Measurements from ENCODE around the gene SLC6A16. TPM values are rescaled to one million over a fixed set of nuclear protein-coding genes. Genes with fewer than 3 reads are reported as not detected.
A peak's percentile ranks its signal among the peaks of the same experiment; 100 is the strongest.
"Not testable (repeated sequence)": the region's sequence is repeated elsewhere in the genome, so short reads cannot be mapped to it uniquely, and the experiment has no call there.

The SLC6A16 gene
- 1 to 10 TPM; 1.0 to 1.3 TPM for total RNA-seq

DNA sequence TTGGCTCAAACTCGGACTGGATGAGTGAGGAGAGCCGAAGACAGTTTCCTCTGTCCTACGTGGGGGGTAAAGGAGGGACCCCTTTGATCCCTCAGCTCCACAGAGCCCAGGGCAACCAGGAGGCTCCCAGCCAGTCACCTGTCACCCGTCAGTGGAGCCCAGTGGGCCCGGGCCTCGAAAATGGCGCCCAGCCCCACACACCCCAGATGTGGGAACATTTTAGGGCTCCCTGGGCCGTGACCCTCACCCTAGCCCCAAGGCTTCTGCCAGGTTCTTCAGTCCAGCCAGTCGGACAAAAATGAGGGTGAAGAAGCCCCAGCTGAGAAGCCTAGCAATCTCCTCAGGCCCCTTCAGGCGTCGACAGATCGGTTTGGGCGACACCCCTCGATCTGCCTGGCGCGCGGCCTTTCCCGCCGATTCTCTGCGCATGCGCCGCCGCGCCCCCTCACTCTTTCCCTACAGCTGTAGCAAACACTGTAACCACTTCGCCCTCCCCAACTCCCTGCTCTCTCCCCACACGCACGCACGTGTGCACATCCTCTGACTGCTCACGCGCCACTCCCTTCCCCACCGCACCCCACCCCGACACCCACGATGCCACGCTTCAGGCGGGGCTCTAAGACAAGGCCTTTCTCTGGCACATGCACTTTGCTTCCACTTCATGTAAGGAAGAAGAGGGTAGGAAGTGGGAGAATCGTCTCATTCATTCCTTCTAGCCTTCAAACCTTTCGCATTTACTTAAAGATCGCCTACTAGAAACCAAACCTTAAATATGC lies at the start of gene SLC6A16:
Gene SLC6A16, minus strand, starts transcription at position 391 of the 776 bp plus-strand sequence. CDS start 13,844 bp downstream, outside the sequence.
- no peaks in the 10 kb centered on the region for H3K9me3 Mint-ChIP-seq
- ChIA-PET POLR2A (no interaction called here), CTCF (interaction anchor here (7.5 kb wide), 1 partner anchor 24 kb away, joined by 40 read pairs; no protein-coding TSS in a partner anchor)

DNA sequence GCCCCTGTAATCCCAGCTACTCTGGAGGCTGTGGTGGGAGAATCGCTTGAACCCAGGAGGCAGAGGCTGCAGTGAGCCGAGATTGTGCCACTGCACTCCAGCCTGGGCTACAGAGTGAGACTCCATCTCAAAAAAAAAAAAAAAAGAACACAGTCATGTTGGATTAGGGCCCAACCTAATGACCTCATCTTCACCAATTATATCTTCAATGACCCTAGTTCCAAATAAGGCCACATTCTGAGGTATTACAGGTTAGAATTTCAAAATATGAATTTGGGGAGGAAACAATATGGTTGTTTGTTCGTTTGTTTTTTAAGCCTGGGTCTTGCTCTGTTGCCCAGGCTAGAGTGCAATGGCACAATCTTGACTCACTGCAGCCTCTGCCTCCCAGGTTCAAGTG lies 48.2 kb upstream of the SLC6A16 start:
- POLR2A ChIA-PET; H3K4me3 Mint-ChIP-seq; intact Hi-C loops (cut with micrococcal nuclease); H3K36me3 Mint-ChIP-seq; CTCF ChIA-PET; H3K4me1 Mint-ChIP-seq (ENCODE audit: low read depth); H3K27me3 Mint-ChIP-seq; DNase-seq; H3K27ac Mint-ChIP-seq: not testable (repeated sequence)
- H3K9me3 Mint-ChIP-seq, result peaks cover 13% of the 10 kb centered on the region

More for the DNA sequence above, at the start of gene SLC6A16:
- Mint-ChIP-seq H3K27me3 (no peaks in the 10 kb centered on the region), H3K36me3 (peaks cover 4% of the 10 kb centered on the region), H3K27ac (no peak within 1 kb of the TSS), H3K4me1 (ENCODE audit: low read depth) (peaks cover 21% of the 10 kb centered on the region), H3K4me3 (no peak within 1 kb of the TSS)
- intact Hi-C loops (cut with micrococcal nuclease), result no loop called here
- no peak for DNase-seq

- intact Hi-C loops (cut with micrococcal nuclease), result no loop called here
- Mint-ChIP-seq H3K9me3 (peaks cover 13% of the 10 kb centered on the region), H3K27me3 (peaks cover 7% of the 10 kb centered on the region), H3K4me1 (ENCODE audit: low read depth) (no peaks in the 10 kb centered on the region), H3K27ac (no peak overlapping the region), H3K4me3 (no peak overlapping the region), H3K36me3 (peaks cover 8% of the 10 kb centered on the region)
- DNase-seq, result no peak
- CTCF ChIA-PET, result interaction anchor here (1.2 to 1.4 kb wide), 2 partner anchors 21 to 98 kb away, joined by 3 read pairs; no protein-coding TSS in a partner anchor
- POLR2A ChIA-PET, result no interaction called here
Measured at GRCh38 chr19:49371184-49371583, 46.2 kb upstream of the SLC6A16 start.

- CTCF ChIA-PET, result no interaction called here
Measured at GRCh38 chr19:49368711-49369358, 43.8 kb upstream of the SLC6A16 start.

GRCh38 chr19:49366110-49366509 lies 41.1 kb upstream of the SLC6A16 start:
- ChIA-PET POLR2A (no interaction called here), CTCF (interaction anchor here (0.6 kb wide), 1 partner anchor 65 kb away, joined by 3 read pairs; no protein-coding TSS in a partner anchor)
- Mint-ChIP-seq H3K4me1 (ENCODE audit: low read depth) (peaks cover 4% of the 10 kb centered on the region), H3K27ac (no peak overlapping the region), H3K36me3 (peaks cover 8% of the 10 kb centered on the region), H3K9me3 (peaks cover 13% of the 10 kb centered on the region), H3K4me3 (no peak overlapping the region), H3K27me3 (peaks cover 15% of the 10 kb centered on the region)
- DNase-seq, result no peak
- intact Hi-C loops (cut with micrococcal nuclease), result no loop called here

More at GRCh38 chr19:49368711-49369358, 43.8 kb upstream of the SLC6A16 start:
- Mint-ChIP-seq H3K27ac (no peak overlapping the region), H3K27me3 (peaks cover 6% of the 10 kb centered on the region), H3K36me3 (peaks cover 8% of the 10 kb centered on the region), H3K4me3 (no peak overlapping the region), H3K4me1 (ENCODE audit: low read depth) (no peaks in the 10 kb centered on the region), H3K9me3 (peaks cover 13% of the 10 kb centered on the region)
- no peak for DNase-seq
- intact Hi-C loops (cut with micrococcal nuclease), result no loop called here
- POLR2A ChIA-PET, result no interaction called here

- POLR2A ChIA-PET, result no interaction called here
- CTCF ChIA-PET, result no interaction called here
- intact Hi-C loops (cut with micrococcal nuclease), result no loop called here
- Mint-ChIP-seq H3K36me3 (peaks cover 5% of the 10 kb centered on the region), H3K9me3 (peaks cover 5% of the 10 kb centered on the region), H3K27ac (no peak overlapping the region), H3K4me3 (no peak overlapping the region), H3K27me3 (peaks cover 16% of the 10 kb centered on the region), H3K4me1 (ENCODE audit: low read depth) (peaks cover 4% of the 10 kb centered on the region)
- DNase-seq, result no peak
Measured at GRCh38 chr19:49364083-49364737, 39.2 kb upstream of the SLC6A16 start.

- H3K9me3 Mint-ChIP-seq, result no peaks in the 10 kb centered on the region
- ChIA-PET POLR2A (interaction anchor here (1.1 kb wide), 1 partner anchor 30 kb away, joined by 3 read pairs; no protein-coding TSS in a partner anchor), CTCF (no interaction called here)
- peaks cover 4% of the 10 kb centered on the region for H3K4me1 Mint-ChIP-seq (ENCODE audit: low read depth)
- intact Hi-C loops (cut with micrococcal nuclease), result loop anchor here (1.0 to 2.0 kb wide), 2 partner anchors 29 to 107 kb away; partner anchors contain the start of gene CD37
- no peak within 1 kb of the TSS for H3K27ac Mint-ChIP-seq
- DNase-seq, result peak; percentile 93
- H3K36me3 Mint-ChIP-seq, result no peaks in the 10 kb centered on the region
- H3K4me3 Mint-ChIP-seq, result no peak within 1 kb of the TSS
- H3K27me3 Mint-ChIP-seq, result peaks cover 14% of the 10 kb centered on the region
Measured at GRCh38 chr19:49363268-49364082, 38.5 kb upstream of the SLC6A16 start, which contains the start of gene DKKL1. Gene DKKL1 (plus strand): TSS chr19:49363877. CDS start chr19:49363999, 122 bp downstream.

GRCh38 chr19:49362929-49363267 lies 37.9 kb upstream of the SLC6A16 start:
- peaks cover 14% of the 10 kb centered on the region for H3K27me3 Mint-ChIP-seq
- H3K4me3 Mint-ChIP-seq, result no peak overlapping the region
- no peaks in the 10 kb centered on the region for H3K36me3 Mint-ChIP-seq
- CTCF ChIA-PET, result no interaction called here
- POLR2A ChIA-PET, result interaction anchor here (1.1 kb wide), 1 partner anchor 29 kb away, joined by 3 read pairs; no protein-coding TSS in a partner anchor
- H3K9me3 Mint-ChIP-seq, result no peaks in the 10 kb centered on the region
- peak; percentile 22 for DNase-seq
- H3K4me1 Mint-ChIP-seq (ENCODE audit: low read depth), result peaks cover 4% of the 10 kb centered on the region
- H3K27ac Mint-ChIP-seq, result no peak overlapping the region
- intact Hi-C loops (cut with micrococcal nuclease), result loop anchor here (1.0 to 2.0 kb wide), 2 partner anchors 28 to 107 kb away; partner anchors contain the start of gene CD37

DNA sequence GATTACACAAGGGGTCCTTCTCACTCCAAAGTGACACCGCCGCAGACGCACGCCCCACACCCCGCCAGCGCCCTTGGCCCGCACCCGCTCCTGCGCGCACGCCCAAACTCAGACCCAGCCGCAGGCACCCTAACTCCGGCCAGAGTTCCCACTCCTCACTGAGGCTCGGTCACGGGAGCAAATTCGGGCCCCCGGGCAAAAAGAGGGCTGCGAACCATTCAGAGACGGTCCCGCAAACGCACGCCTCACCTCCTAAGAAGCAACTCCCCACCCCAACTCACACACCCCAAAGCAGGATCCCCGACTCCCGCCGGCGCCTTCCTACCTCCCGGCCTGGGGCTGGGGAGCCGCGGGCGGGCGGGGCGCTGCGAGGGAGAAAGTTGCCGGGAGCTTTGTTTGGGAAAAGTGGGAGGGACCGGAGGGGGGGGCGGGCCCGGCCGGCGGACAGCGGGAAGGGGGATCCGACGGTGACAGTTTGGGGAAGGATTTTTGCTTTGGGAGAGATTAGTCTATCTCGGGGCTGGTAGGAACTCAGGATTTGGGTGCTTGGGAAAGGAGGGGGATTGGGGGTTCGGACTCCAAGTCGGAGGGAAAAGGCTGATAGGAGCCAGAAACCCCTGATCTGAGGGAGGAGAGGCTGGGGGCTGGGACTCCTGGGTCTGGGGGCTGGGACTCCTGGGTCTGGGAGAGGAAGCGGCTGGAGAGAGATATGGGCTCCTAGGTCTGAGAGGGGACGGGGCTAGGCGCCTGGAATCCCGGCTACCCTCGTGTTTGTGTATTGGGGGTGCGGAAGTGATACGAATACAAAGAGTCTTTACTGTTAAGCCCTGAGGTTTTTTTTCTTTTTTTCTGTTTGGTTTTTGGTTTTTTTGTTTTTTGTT lies 37.3 kb upstream of the SLC6A16 start, which contains the start of gene TEAD2:
Gene TEAD2, minus strand, starts transcription at position 369 of the 881 bp plus-strand sequence. CDS start 2,341 bp downstream, outside the sequence.
- DNase-seq, result no peak
- H3K9me3 Mint-ChIP-seq, result no peaks in the 10 kb centered on the region
- H3K27me3 Mint-ChIP-seq, result peaks cover 14% of the 10 kb centered on the region
- H3K4me3 Mint-ChIP-seq, result peak within 1 kb of the TSS; percentile 27
- no peak within 1 kb of the TSS for H3K27ac Mint-ChIP-seq
- POLR2A ChIA-PET, result interaction anchor here (1.1 kb wide), 1 partner anchor 29 kb away, joined by 3 read pairs; no protein-coding TSS in a partner anchor
- intact Hi-C loops (cut with micrococcal nuclease), result loop anchor here (2.0 kb wide), 1 partner anchor 27 kb away; the partner anchor contains the start of gene CD37
- H3K36me3 Mint-ChIP-seq, result no peaks in the 10 kb centered on the region
- CTCF ChIA-PET, result no interaction called here
- peaks cover 4% of the 10 kb centered on the region for H3K4me1 Mint-ChIP-seq (ENCODE audit: low read depth)

- ChIA-PET POLR2A (no interaction called here), CTCF (no interaction called here)
- Mint-ChIP-seq H3K4me1 (ENCODE audit: low read depth) (peaks cover 4% of the 10 kb centered on the region), H3K4me3 (peak overlapping the region; percentile 27), H3K27me3 (peaks cover 14% of the 10 kb centered on the region), H3K9me3 (no peaks in the 10 kb centered on the region), H3K27ac (no peak overlapping the region), H3K36me3 (no peaks in the 10 kb centered on the region)
- peak; percentile 28 for DNase-seq
- intact Hi-C loops (cut with micrococcal nuclease), result loop anchor here (2.0 kb wide), 1 partner anchor 27 kb away; the partner anchor contains the start of gene CD37
Measured at GRCh38 chr19:49361438-49362047, 36.6 kb upstream of the SLC6A16 start.

Measured in activated CD4-positive, alpha-beta memory T cell treated with anti-CD3 and anti-CD28 coated beads for 36 hours (primary cell).